GM21737 (cell line): ENCODE data around the gene CRK.
"Not testable (repeated sequence)": the region's sequence is repeated elsewhere in the genome, so short reads cannot be mapped to it uniquely, and the experiment has no call there.

Experiments used
- ATAC-seq: cut with Tn5 transposase; IDR thresholded peaks from one replicate; pipeline ENCODE4 v1.9.1; 2021; ENCODE audit warnings: mild to moderate bottlenecking, moderate library complexity; ENCODE audit not compliant: unreplicated experiment

Gene CRK

DNA sequence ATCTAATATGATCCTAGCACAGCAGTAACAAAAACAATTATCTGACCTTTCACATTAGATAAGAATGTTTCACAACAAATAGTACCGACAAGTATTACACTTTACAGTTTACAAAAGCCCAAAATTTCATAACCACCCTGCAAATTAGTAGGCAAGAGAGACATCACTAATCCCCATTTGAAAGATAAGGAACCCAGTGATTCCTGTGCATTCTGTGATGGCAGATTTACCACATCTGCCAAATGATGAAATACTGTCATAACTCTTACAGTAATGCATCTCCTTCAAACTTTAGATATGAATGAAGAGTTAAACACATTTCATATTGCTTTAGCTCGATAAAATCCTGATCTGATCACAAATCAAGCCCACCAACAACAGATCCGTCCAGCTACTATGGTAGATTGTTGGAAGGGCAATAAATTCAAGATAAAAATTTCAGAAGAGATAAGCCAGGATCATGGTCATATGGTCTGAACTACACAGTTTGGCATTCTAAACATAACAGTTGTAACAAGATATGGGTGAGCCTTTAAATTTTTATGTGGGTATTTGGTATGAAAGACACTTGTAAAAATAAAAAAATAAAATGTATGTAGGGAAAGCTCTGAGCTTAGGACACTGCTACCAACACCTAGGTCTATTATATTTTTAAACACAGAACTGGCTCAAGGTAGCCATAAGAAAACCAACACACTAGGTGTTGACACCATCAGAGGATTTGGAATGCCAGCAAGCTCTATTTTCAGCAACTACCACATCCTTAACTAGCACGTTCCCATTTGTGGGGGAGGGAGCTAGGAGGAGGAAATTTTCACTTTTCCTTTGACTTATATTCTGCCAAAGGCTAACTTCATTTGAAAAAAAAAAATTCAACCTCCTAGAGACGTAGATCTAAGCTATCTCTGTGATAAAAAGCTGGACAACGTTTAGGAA lies 65.3 kb downstream of the CRK start:
- ATAC-seq: no peak

DNA sequence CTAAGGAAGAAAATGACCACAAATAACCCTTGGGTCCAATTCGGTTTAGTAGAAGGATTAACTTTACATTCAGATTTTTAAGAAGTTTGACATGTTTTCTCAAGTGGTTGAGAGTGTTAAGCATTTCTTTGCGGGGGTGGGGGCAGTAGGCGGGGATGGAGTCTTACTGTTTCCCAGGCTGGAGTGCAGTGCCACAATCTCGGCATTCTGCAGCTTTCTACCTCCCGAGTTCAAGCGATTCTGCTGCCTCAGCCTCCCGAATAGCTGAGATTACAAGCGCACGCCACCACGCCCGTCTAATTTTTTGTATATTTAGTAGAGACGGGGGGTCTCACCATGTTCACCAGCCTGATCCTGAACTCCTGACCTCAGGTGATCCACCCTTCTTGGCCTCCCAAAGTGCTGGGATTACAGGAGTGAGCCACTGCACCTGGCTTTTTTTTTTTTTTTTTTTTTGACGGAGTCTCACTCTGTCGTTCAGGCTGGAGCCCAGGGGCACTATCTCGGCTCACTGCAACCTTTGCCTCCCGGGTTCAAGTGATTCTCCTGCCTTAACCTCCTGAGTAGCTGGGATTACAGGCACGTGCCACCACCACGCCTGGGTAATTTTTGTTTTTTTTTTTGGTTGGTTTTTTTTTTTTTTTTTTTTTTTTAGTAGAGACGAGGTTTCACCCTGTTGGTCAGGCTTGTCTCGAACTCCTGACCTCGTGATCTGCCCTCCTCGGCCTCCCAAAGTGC lies 68.4 kb downstream of the CRK start:
- not testable (repeated sequence) for ATAC-seq

DNA sequence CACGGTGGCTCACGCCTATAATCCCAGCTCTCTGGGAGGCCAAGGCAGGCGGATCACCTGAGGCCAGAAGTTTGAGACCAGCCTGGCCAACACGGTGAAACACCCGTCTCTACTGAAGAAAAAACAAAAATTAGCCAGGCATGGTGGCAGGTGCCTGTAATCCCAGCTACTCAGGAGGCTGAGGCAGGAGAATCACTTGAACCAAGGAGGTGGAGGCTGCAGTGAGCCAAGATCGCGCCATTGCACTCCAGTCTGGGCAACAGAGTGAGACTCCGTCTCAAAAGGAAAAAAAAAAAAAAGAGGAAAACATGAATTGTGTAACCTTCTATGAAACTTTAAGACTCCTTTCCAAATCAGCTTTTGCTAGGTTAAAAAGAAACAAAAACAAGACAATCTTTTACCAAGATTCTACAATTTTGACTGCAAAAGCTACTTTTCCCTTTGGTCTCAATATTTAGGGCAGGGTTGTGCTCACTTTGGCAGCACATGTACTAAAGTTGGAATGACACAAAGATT lies 69.3 kb downstream of the CRK start:
- not testable (repeated sequence) for ATAC-seq

DNA sequence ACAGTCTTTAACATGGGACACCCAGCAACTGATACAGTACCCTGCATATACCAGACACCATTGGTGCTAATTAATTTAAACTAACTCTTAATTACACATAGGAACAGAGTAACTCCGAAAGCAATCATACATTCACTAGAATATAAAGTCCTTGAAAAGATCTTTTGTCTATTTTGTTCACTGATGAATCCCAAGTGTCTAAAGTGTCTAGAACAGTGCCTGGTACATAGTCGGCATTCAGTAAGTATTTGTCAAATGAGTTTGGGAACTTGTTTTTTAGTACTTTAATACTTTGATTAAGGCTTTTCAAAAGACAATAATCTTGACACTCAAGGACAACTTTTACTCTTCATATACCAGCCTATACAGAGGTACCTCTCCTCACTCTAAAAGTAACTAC lies 69.8 kb downstream of the CRK start:
- ATAC-seq: no peak

DNA sequence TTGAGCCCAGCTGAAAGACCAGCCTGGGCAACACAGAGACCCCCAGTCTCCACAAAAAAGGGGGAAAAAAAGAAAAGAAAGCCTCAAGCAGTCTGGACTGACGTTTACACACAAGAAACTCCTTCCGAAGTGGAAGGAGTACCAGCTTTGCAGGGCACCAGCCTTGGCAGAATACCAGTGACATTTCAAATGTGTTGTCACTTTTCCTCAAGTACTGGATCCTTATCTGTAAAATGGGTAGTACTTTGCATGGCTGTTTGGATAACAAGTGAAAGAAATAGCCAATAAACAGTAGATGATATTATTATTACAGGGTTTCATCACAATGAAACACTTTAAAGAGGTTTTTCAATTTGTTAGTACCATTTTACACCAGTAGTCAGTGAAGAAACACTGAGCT lies 70.2 kb downstream of the CRK start:
- ATAC-seq: no peak

DNA sequence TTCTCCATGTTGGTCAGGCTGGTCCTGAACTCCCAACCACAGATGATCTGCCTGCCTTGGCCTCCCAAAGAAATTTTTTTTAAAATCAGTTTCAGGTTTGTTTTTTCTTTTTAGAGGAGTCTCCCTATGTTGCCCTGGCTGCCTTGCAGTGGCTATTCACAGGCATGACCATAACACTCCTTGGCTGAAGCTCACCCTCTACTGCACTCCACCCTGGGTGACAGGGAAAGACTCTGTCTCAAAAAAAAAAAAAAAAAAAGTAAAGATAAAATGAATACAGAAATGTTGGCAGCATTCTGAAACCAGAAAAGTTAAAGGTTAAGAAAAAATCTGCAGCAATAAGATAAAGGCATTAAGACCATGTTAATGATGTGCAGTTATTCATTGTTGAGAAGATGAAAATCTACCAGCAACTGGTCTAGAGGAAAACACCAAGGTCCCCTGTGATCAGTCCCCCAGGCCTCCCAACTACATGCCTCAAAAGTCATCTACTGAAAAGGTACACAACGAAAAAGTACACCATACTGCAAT lies 71.1 kb downstream of the CRK start:
- ATAC-seq: no peak

DNA sequence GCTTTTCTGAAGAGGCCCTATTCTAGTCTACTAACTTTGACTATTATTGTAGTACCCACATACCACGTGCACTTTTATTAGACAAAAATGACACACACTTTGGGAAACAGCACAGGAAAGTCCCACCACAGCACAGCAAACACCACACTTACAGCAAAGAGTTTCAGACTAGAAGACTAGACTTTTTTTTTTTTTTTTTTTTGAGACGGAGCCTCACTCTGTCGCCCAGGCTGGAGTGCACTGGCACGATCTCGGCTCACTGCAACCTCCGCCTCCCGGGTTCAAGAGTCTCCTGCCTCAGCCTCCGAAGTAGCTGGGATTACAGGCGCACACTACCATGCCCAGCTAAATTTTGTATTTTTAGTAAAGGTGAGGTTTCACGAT lies 76.1 kb downstream of the CRK start:
- ATAC-seq: no peak

DNA sequence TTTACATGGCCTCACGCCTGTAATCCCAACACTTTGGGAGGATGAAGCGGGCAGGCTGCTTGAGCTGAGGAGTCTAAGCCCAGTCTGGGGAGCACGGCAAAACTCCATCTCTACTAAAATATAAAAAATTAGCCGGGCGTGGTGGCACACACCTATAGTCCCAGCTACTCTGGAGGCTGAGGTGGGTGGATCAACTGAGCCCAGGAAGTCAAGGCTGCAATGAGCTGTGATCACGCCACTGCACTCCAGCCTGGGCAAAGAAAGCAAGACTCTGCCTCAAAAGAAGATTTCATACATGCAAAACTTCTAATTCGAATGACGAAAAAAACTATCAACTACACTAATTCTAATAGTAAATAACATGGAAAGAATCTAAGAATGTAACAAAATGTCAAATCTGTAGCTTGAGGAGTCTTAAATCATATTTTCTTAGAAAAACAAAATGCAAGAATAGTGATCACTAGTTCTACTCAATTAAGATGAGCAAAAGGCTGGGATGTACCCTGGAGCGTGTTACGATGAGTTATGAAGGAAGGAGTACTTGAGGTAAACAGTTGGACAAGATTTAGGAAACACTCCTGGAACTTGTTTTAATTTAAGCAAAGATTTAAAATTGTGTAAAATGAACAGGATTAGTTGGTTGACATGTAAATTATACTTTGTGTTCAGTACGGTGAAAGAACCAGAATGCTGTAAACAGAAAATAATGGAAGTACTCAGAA lies 76.7 kb downstream of the CRK start:
- no peak for ATAC-seq

DNA sequence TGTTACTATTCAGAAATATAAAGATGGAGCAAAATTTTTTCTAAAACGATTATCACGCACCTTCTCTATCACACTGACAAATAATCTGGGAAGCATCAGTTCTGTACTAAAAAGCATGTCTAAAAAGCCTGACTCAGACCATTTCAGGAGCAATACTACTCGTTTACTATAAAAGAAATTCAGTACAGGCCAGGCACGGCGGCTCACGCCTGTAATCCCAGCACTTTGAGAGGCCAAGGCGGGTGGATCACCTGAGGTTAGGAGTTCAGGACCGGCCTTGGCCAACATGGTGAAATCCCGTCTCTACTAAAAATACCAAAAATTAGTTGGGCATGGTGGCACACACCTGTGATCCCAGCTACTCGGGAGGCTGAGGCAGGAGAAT lies 77.6 kb downstream of the CRK start:
- ATAC-seq: not testable (repeated sequence)

DNA sequence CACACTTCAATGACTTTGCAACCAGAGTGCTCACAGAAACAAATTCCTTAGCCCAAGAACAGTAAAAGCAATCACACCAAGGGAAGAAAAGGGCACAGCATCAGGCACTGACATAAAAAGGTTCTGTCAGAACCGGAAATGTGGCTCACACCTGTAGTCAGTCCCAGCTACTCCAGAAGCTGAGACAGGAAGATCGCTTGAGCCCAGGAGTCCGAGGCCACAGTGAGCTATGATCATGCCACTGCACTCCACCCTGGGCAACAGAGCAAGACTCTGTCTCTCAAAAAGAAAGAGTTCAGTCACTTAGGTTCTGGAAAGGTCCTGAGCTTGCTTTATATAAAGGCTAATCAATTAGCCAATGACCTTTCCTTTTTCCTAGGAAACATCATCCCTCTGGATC lies 78.7 kb downstream of the CRK start:
- no peak for ATAC-seq

DNA sequence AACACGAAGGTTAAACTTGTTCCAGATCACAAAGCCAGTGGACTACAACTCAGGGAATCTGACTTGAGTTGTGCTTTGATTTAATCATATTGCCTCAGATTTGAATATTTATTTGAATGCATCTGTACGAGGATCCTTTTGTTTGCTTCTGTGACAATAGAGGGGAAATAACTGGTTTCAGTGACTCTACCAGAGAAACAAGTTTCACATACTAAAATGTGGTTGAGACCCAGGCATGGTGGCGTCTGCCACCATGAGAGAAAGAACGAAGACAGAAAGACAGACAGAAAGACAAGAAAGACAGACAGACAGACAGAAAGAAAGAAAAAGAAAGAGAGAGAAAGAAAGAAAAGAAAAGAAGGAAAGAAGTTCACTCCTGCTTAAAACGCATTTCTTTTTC lies 80.0 kb downstream of the CRK start:
- ATAC-seq: no peak

DNA sequence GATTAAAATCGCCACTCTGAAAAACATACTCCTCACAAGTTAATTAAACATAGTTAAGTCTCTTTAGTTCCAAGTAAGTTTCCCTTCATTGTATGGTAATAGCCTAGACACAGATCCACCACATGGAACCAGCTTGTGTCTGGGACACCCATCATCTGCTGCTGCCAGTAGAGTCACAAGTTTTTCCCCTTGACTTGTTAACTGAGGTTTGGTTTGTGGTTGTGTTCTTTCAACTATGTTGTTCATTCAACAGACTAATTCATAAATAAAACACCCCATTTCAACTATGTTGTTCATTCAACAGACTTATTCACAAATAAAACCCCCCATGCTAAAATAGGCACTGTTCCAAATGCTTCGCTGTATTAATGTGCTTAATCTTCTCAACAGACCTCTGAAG lies 80.4 kb downstream of the CRK start:
- no peak for ATAC-seq

DNA sequence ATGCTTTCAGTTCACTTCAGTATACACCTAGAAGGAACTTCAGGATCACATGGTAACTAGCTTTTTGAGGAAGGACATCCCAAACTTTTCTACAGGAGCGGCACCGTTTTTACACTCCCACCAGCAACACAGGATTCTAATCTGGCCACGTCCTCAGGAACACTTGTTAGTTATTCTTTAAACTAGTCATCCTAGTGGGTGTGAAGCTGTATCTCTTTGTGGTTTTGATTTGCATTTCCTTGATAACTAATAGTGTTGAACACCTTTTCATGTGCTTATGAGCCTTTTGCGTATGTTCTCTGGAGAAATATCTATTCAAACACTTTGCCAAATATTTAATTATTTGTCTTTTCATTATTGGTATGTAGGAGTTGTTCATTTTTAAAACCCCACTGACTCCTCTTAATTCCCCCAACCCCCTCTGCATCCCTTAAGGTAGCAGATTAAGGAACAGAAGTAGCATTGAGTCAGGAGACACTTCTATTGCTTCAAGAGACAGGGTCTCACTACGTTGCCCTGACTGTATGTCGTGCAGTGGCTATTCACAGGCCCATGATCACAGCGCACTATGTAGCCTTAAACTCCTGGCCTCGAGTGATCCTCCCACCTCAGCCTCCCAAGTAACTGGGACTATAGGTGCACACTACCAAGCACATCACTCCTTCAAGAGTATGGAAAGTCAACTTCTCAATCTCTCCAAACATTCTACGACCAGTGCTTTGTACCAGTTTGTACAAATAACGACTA lies 81.4 kb downstream of the CRK start:
- ATAC-seq: no peak

DNA sequence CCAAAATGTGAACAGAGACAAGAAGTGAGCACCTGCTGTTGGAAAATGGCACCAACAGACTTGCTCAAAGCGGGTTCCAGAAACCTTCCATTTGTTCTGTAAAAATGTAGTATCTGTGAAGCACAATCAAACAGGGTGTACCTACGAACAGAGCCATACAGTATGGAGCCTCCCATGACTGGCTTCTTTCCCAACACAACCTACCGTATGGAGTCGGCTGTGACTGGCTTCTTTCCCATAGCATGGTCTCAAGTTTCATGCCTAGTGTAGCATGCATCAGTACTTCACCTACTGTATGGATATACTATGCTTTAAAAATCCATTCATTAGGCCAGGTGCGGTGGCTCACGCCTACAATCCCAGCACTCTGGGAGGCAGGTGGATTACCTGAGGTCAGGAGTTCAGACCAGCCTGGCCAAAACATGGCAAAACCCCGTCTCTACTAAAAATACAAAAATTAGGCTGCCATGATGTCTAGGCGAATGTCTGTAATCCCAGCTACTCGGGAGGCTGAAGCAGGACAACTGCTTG lies 82.3 kb downstream of the CRK start:
- ATAC-seq: no peak

DNA sequence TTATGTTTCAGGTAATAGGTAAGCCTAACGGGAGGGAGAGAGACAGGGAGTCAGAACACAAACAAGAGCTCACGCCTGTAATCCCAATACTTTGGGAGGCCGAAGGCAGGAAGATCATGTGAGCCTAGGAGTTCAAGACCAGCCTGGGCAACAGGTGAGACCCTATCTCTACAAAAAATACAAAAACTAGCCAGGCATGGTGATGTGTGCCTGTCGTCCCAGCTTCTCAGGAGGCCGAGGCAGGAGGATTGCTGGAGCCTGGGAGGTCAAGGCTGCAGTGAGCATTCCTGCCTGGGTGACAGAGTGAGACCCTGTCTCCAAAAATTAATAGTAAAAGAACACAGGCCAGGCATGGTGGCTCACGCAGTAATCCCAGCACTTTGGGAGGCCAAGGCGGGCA lies 83.4 kb downstream of the CRK start:
- ATAC-seq: no peak

DNA sequence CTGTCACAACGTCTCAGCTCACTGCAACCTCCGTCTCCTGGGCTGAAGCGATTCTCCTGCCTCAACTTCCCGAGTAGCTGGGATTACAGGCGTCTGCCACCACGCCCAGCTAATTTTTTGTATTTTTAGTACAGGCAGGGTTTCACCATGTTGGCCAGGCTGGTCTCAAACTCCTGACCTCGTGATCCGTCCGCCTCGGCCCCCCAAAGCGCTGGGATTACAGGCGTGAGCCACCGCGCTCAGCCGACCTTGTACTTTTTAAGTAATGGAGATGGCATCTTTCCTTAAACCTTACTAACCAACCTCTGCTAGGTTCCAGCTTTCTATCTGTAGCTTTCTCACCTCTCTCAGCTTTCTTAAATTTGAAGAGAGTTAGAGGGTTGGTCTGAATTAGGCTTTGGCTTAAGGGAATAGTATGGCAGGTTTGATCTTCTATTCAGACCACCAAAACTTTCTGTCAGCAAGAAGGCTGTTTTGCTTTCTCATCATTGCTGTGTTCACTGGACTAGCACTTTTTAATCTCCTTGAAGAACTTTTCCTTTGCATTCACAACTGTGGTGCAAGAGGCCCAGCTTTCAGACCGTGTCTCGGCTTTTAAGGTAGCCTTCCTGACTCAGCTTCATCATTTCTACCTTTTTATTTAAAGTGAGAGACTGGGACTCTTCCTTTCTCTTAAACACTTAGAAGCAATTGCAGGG lies 84.0 kb downstream of the CRK start:
- no peak for ATAC-seq
